Amygdala (tissue), 56 donors: ENCODE results near the gene FAM161B.
A peak's percentile ranks its signal among the peaks of the same experiment; 100 is the strongest.
"Not testable (repeated sequence)": the region's sequence is repeated elsewhere in the genome, so short reads cannot be mapped to it uniquely, and the experiment has no call there.

Experiments used
- DNase-seq, 56 donors: peaks; one replicate each; lab custom pipeline; 2025; lab: John Stamatoyannopoulos, UW

Gene FAM161B

GRCh38 chr14:73949752-73950734, at the start of gene FAM161B, which contains the start of gene COQ6:
FAM161B (minus strand) TSS chr14:73950094; CDS start chr14:73950026, 68 bp downstream.
COQ6 (plus strand) TSS chr14:73950302; CDS start chr14:73950333, 31 bp downstream.
- peak; percentile 64 to 97 (median 92) for DNase-seq

GRCh38 chr14:73998726-73999125, 48.8 kb upstream of the FAM161B start:
- no peak for DNase-seq

- DNase-seq, result no peak
Measured at GRCh38 chr14:73997944-73998447, 48.1 kb upstream of the FAM161B start.

GRCh38 chr14:73997108-73997943, 47.4 kb upstream of the FAM161B start:
- no peak for DNase-seq

GRCh38 chr14:73996731-73997107, 46.8 kb upstream of the FAM161B start:
- DNase-seq, result no peak

GRCh38 chr14:73995977-73996378, 46.1 kb upstream of the FAM161B start:
- DNase-seq, result no peak

GRCh38 chr14:73994926-73995325, 45.0 kb upstream of the FAM161B start:
- not testable (repeated sequence) for DNase-seq

- no peak for DNase-seq
Measured at GRCh38 chr14:73991092-73991491, 41.2 kb upstream of the FAM161B start.

- DNase-seq, result not testable (repeated sequence)
Measured at GRCh38 chr14:73988656-73989055, 38.8 kb upstream of the FAM161B start.

- no peak for DNase-seq
Measured at GRCh38 chr14:73988065-73988464, 38.2 kb upstream of the FAM161B start.

GRCh38 chr14:73977896-73978295, 28.0 kb upstream of the FAM161B start:
- DNase-seq, result no peak

GRCh38 chr14:73976125-73976524, 26.2 kb upstream of the FAM161B start:
- DNase-seq, result no peak

GRCh38 chr14:73973497-73973896, 23.6 kb upstream of the FAM161B start:
- peak in 1 of 56 donors; percentile 9 for DNase-seq

GRCh38 chr14:73968885-73969284, 19.0 kb upstream of the FAM161B start:
- no peak for DNase-seq

GRCh38 chr14:73965216-73965615, 15.3 kb upstream of the FAM161B start:
- no peak for DNase-seq

- DNase-seq, result no peak
Measured at GRCh38 chr14:73961192-73961591, 11.3 kb upstream of the FAM161B start.

- no peak for DNase-seq
Measured at GRCh38 chr14:73958591-73958990, 8.7 kb upstream of the FAM161B start.

- DNase-seq, result no peak
Measured at GRCh38 chr14:73955674-73956073, 5.8 kb upstream of the FAM161B start.

GRCh38 chr14:73953731-73954130, 3.8 kb upstream of the FAM161B start:
- DNase-seq, result no peak

- no peak for DNase-seq
Measured at GRCh38 chr14:73945159-73945670, 4.7 kb downstream of the FAM161B start.
